ENCODE results near the gene OPTN.

DNA sequence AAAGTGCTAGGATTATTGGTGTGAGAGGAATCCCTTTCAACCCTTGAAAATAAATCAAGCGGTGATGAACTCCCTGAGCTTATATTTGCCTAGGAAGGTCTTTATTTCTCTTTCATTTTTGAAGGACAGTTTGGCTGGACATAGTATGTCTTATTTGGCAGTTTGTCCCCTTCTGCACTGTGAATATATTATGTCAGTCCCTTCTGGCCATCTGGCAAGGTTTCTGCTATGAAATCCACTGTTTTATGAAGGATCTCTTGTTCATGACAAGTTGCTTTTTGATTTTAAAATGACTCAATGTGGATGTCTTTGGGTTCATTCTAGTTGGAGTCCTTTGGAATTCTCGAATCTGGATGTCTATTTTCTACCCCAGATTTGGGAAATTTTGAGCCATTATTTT, 39.7 kb downstream of the OPTN start:
- TF ChIP-seq CTCF (IDR thresholded peaks at IDR 0.05) (no peak), POLR2A (IDR thresholded peaks at IDR 0.05) (no peak)

Data from vagina (tissue), 2 donors.